SU-DHL-6 (cell line): ENCODE results near the gene SRI.

Experiments used
- H2AFZ ChIP-seq: fragments of 200-600 bp; sonication (generic); 2 replicates; pipeline ENCODE4 v1.6.1; 2014; ENCODE audit warnings: low read depth, mild to moderate bottlenecking, moderate library complexity, mixed read lengths, antibody characterized with exemption, low read length; ENCODE audit not compliant: severe bottlenecking
- H3F3A ChIP-seq: fragments of 200-600 bp; shearing (Covaris generic); 2 replicates; pipeline ENCODE4 v1.6.0; 2016; ENCODE audit warnings: antibody characterized with exemption, mild to moderate bottlenecking; ENCODE audit not compliant: insufficient read depth
- H3K27ac ChIP-seq: fragments of 200-600 bp; sonication (generic); 2 replicates; pipeline ENCODE4 v1.5.1; 2016; ENCODE audit warnings: low read depth, mild to moderate bottlenecking, low read length, moderate library complexity, mixed read lengths
- H3K27me3 ChIP-seq: fragments of 200-600 bp; sonication (generic), shearing (Covaris generic); 2 replicates; pipeline ENCODE4 v1.6.0; 2014; ENCODE audit warnings: mild to moderate bottlenecking, low read length
- H3K36me3 ChIP-seq: fragments of 200-600 bp; sonication (generic); 2 replicates; pipeline ENCODE4 v1.6.1; 2014; ENCODE audit warnings: mild to moderate bottlenecking, low read length, mixed read lengths
- H3K4me2 ChIP-seq: fragments of 300-600, 200-600 bp; shearing (Covaris generic), sonication (generic); 2 replicates; pipeline ENCODE4 v1.6.0; 2014; ENCODE audit warnings: low read length, low read depth, mild to moderate bottlenecking; ENCODE audit not compliant: poor library complexity, severe bottlenecking
- H3K4me3 ChIP-seq: fragments of 200-600 bp; sonication (generic); 2 replicates; pipeline ENCODE4 v1.5.1; 2014; ENCODE audit warnings: antibody characterized with exemption, low read length, mild to moderate bottlenecking, mixed read lengths; ENCODE audit not compliant: insufficient read depth, poor library complexity, severe bottlenecking
- H3K79me2 ChIP-seq: fragments of 200-600 bp; sonication (generic); 2 replicates; pipeline ENCODE4 v1.6.1; 2014; ENCODE audit warnings: mild to moderate bottlenecking, low read length, moderate library complexity; ENCODE audit not compliant: insufficient read depth
- H3K9ac ChIP-seq: fragments of 200-600 bp; sonication (generic); 2 replicates; pipeline ENCODE4 v1.7.0; 2014; ENCODE audit warnings: mild to moderate bottlenecking, low read length
- H3K9me2 ChIP-seq: fragments of 200-600 bp; sonication (generic); replicated peaks from 2 replicates; pipeline ENCODE4 v1.6.1; 2014; ENCODE audit warnings: low read length; ENCODE audit not compliant: insufficient read depth
- H3K9me3 ChIP-seq: fragments of 200-600 bp; sonication (generic); 2 replicates; pipeline ENCODE4 v1.6.1; 2014; ENCODE audit warnings: low read length, mixed read lengths; ENCODE audit not compliant: insufficient read depth
- H4K20me1 ChIP-seq: fragments of 200-600 bp; sonication (generic); 2 replicates; pipeline ENCODE4 v1.6.1; 2014; ENCODE audit warnings: low read depth, mild to moderate bottlenecking, antibody characterized with exemption, low read length, moderate library complexity, mixed read lengths
- EZH2phosphoT487 ChIP-seq: fragments of 200-600 bp; sonication (generic), shearing (Covaris generic); conservative IDR thresholded peaks from 2 replicates; pipeline ENCODE4 v1.6.1; 2018; ENCODE audit warnings: mild to moderate bottlenecking, antibody characterized with exemption, low read length, moderate library complexity, mixed read lengths
- TF ChIP-seq, protein P1 (sequence below): fragments of 200-600 bp; sonication (generic); IDR thresholded peaks from one replicate; pipeline ENCODE4 v1.5.1; 2017; ENCODE audit warnings: antibody characterized with exemption, mild to moderate bottlenecking, low read length, moderate library complexity; ENCODE audit not compliant: insufficient read depth, poor library complexity, severe bottlenecking

SRI gene, protein sequence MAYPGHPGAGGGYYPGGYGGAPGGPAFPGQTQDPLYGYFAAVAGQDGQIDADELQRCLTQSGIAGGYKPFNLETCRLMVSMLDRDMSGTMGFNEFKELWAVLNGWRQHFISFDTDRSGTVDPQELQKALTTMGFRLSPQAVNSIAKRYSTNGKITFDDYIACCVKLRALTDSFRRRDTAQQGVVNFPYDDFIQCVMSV

DNA sequence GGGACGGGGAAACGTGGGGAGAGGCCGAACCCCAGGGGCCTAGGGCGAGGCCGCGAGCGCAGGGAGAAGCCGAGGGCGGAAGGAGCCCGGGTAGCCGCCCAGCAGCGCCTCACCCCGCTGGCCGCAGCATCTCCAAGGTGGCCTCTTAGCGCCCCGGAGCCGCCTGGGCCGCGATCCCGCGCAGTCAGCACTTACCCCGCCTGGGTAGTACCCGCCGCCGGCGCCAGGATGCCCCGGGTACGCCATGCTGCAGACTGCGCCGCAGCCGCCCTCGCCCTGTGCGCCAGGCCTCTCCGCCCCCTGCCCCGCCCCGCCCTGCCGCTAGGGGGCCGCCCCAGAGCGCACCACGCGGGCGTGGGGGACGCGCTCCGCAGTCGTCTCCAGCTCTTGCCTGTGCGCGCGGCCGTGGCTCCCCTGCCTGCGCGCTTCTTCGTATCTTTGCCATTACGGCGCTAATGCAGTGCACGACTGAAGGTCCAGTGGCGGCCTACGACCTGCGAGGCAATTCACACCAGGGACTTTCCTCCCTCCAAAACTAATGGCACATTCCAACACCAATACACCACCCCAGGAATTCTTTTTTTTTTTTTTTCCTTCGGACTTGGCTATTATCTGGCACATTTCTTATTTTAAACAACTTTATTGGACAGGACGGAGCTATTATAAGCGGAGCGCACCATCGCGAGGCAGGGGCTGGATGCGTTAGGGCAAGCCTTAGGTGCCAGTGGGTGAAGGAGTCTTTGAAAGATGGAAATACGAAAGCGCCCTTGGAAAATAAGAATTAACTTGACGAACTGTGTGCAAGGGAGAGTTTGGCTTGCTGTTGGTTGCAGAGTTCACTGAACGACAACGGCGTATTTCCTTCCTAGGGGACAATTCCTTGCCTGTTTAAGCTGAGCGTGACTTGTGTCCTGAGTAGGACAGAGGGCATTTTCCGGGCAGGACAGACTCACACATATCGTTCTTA is at the start of gene SRI:
Gene SRI (minus strand): TSS at position 258 of the 967 bp plus-strand sequence. CDS start 12 bp downstream, at position 246.
- Histone ChIP-seq H3K9me3 (no peaks in the 10 kb centered on the region), H3K4me3 (peak within 1 kb of the TSS; percentile 69), H3K4me2 (peak within 1 kb of the TSS; percentile 92), H3K27ac (peak within 1 kb of the TSS; percentile 84), H3K36me3 (peaks cover 17% of the 10 kb centered on the region), H2AFZ (peak within 1 kb of the TSS; percentile 89), H3F3A (peaks cover 17% of the 10 kb centered on the region), H4K20me1 (no peaks in the 10 kb centered on the region; the same call in 1 of the 2 replicates), H3K9me2 (no peaks in the 10 kb centered on the region), H3K27me3 (no peaks in the 10 kb centered on the region), H3K9ac (peak within 1 kb of the TSS; percentile 66), H3K79me2 (peaks cover 42% of the 10 kb centered on the region)
- TF ChIP-seq, protein P1, sequence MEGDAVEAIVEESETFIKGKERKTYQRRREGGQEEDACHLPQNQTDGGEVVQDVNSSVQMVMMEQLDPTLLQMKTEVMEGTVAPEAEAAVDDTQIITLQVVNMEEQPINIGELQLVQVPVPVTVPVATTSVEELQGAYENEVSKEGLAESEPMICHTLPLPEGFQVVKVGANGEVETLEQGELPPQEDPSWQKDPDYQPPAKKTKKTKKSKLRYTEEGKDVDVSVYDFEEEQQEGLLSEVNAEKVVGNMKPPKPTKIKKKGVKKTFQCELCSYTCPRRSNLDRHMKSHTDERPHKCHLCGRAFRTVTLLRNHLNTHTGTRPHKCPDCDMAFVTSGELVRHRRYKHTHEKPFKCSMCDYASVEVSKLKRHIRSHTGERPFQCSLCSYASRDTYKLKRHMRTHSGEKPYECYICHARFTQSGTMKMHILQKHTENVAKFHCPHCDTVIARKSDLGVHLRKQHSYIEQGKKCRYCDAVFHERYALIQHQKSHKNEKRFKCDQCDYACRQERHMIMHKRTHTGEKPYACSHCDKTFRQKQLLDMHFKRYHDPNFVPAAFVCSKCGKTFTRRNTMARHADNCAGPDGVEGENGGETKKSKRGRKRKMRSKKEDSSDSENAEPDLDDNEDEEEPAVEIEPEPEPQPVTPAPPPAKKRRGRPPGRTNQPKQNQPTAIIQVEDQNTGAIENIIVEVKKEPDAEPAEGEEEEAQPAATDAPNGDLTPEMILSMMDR = peak; percentile 74
- no peak for TF ChIP-seq EZH2phosphoT487

GRCh38 chr7:88269586-88269985 is 49.7 kb upstream of the SRI start:
- Histone ChIP-seq H3K9ac (no peak overlapping the region), H2AFZ (no peak overlapping the region), H3K9me2 (no peaks in the 10 kb centered on the region), H3K4me3 (no peak overlapping the region), H3K4me2 (no peak overlapping the region), H3F3A (no peaks in the 10 kb centered on the region), H3K36me3 (no peaks in the 10 kb centered on the region), H3K79me2 (no peaks in the 10 kb centered on the region), H4K20me1 (no peaks in the 10 kb centered on the region), H3K27ac (no peak overlapping the region), H3K9me3 (no peaks in the 10 kb centered on the region), H3K27me3 (no peaks in the 10 kb centered on the region)
- TF ChIP-seq, protein P1 = no peak
- TF ChIP-seq EZH2phosphoT487 = no peak

DNA sequence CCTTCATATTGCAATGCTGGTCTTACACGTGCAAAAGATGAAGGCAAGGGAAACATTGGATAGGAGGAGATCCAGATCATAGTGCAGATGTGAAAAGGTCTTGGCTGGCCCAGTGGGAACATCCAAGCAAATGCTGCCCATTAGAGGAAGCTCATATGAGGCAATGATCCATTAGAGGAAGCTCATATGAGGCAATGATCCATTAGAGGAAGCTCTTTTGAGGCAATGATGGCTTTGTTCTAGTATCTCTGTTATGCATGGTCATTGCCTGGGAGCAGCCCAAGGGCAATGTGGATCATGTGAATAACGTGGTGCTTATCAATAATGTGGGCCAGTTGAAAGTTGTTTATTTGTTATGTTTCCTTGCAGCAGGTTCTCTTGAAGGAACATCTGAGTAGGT is 49.0 kb upstream of the SRI start:
- Histone ChIP-seq H3K27ac (no peak overlapping the region), H3K4me2 (no peak overlapping the region)
- TF ChIP-seq, protein P1 = no peak
- TF ChIP-seq EZH2phosphoT487 = no peak

More for the DNA sequence above, 49.0 kb upstream of the SRI start:
- Histone ChIP-seq H3K9me2 (no peaks in the 10 kb centered on the region), H3F3A (no peaks in the 10 kb centered on the region), H2AFZ (no peak overlapping the region), H4K20me1 (no peaks in the 10 kb centered on the region), H3K27me3 (no peaks in the 10 kb centered on the region), H3K9ac (no peak overlapping the region), H3K9me3 (no peaks in the 10 kb centered on the region), H3K4me3 (no peak overlapping the region), H3K36me3 (no peaks in the 10 kb centered on the region), H3K79me2 (no peaks in the 10 kb centered on the region)
